H9 (cell line): ENCODE data around the gene KRT80. TPM values are rescaled to one million over a fixed set of nuclear protein-coding genes. Genes with fewer than 3 reads are reported as not detected.

Experiments used
- DNase-seq: peaks from one replicate; pipeline ENCODE4 v3.0.0-alpha.2; 2017
- H2AFZ ChIP-seq: one replicate; pipeline ENCODE4 v1.6.1; 2013; ENCODE audit warnings: mild to moderate bottlenecking, low read length, control low read depth, moderate library complexity
- H2AK5ac ChIP-seq: 2 replicates; pipeline ENCODE4 v1.6.1; 2013; ENCODE audit warnings: low read length, control low read depth, mixed read lengths; ENCODE audit not compliant: insufficient read length
- H2BK120ac ChIP-seq: one replicate; pipeline ENCODE4 v1.6.1; 2013; ENCODE audit warnings: low read depth, mild to moderate bottlenecking, low read length, control low read depth, inconsistent platforms; ENCODE audit not compliant: poor library complexity, severe bottlenecking
- H2BK12ac ChIP-seq: 2 replicates; pipeline ENCODE4 v1.6.1; 2013; ENCODE audit warnings: low read length, control low read depth, mixed read lengths, low read depth; ENCODE audit not compliant: insufficient read length
- H2BK15ac ChIP-seq: 2 replicates; pipeline ENCODE4 v1.6.1; 2013; ENCODE audit warnings: low read depth, low read length, control low read depth
- H2BK20ac ChIP-seq: one replicate; pipeline ENCODE4 v1.6.1; 2013; ENCODE audit warnings: low read depth, mild to moderate bottlenecking, low read length, control low read depth, inconsistent platforms; ENCODE audit not compliant: poor library complexity, severe bottlenecking
- H2BK5ac ChIP-seq: 2 replicates; pipeline ENCODE4 v1.6.1; 2013; ENCODE audit warnings: low read length, control low read depth, mixed read lengths; ENCODE audit not compliant: insufficient read length
- H3K14ac ChIP-seq: 2 replicates; pipeline ENCODE4 v1.6.1; 2013; ENCODE audit warnings: low read length, control low read depth; ENCODE audit not compliant: insufficient read depth
- H3K18ac ChIP-seq: 2 replicates; pipeline ENCODE4 v1.6.1; 2013; ENCODE audit warnings: low read depth, mild to moderate bottlenecking, mixed read lengths, low read length, control low read depth; ENCODE audit not compliant: insufficient read length
- H3K23ac ChIP-seq: 2 replicates; pipeline ENCODE4 v1.6.1; 2013; ENCODE audit warnings: low read length, control low read depth, mixed read lengths, low read depth; ENCODE audit not compliant: insufficient read length
- H3K23me2 ChIP-seq: 2 replicates; pipeline ENCODE4 v1.6.1; 2013; ENCODE audit warnings: low read depth, mild to moderate bottlenecking, mixed read lengths, low read length, control low read depth; ENCODE audit not compliant: insufficient read length, poor library complexity, severe bottlenecking
- H3K27ac ChIP-seq: 2 replicates; pipeline ENCODE4 v1.5.1; 2013; ENCODE audit warnings: low read length, control low read depth, mixed read lengths, low read depth; ENCODE audit not compliant: insufficient read length
- H3K27me3 ChIP-seq: 2 replicates; pipeline ENCODE4 v1.6.1; 2013; ENCODE audit warnings: low read length, control low read depth, inconsistent platforms; ENCODE audit not compliant: insufficient read depth
- H3K4ac ChIP-seq: 2 replicates; pipeline ENCODE4 v1.6.1; 2013; ENCODE audit warnings: low read depth, mild to moderate bottlenecking, control low read depth, inconsistent platforms, low read length, moderate library complexity
- H3K4me1 ChIP-seq: 2 replicates; pipeline ENCODE4 v1.6.1; 2013; ENCODE audit warnings: low read length, control low read depth, inconsistent platforms; ENCODE audit not compliant: insufficient read depth
- H3K4me2 ChIP-seq: 2 replicates; pipeline ENCODE4 v1.6.1; 2013; ENCODE audit warnings: low read length, control low read depth, mixed read lengths; ENCODE audit not compliant: insufficient read length, insufficient read depth
- H3K56ac ChIP-seq: 2 replicates; pipeline ENCODE4 v1.6.1; 2013; ENCODE audit warnings: low read depth, mild to moderate bottlenecking, mixed read lengths, low read length, control low read depth; ENCODE audit not compliant: insufficient read length
- H3K79me1 ChIP-seq: 2 replicates; pipeline ENCODE4 v1.6.1; 2013; ENCODE audit warnings: low read depth, mild to moderate bottlenecking, moderate library complexity, low read length, control low read depth, inconsistent platforms; ENCODE audit not compliant: insufficient read depth, poor library complexity, severe bottlenecking
- H3K79me2 ChIP-seq: 2 replicates; pipeline ENCODE4 v1.6.1; 2013; ENCODE audit warnings: low read length, control low read depth, inconsistent platforms; ENCODE audit not compliant: insufficient read depth
- H3K9ac ChIP-seq: 2 replicates; pipeline ENCODE4 v1.6.1; 2013; ENCODE audit warnings: low read length, control low read depth, mixed read lengths; ENCODE audit not compliant: insufficient read length; ENCODE audit errors: extremely low read depth
- H3K9me3 ChIP-seq: one replicate; pipeline ENCODE4 v1.6.1; 2013; ENCODE audit warnings: low read depth, low read length, inconsistent platforms; ENCODE audit not compliant: control insufficient read depth
- H3T11ph ChIP-seq: one replicate; pipeline ENCODE4 v1.6.1; 2013; ENCODE audit warnings: mild to moderate bottlenecking, low read length, control low read depth, inconsistent platforms
- H4K20me1 ChIP-seq: one replicate; pipeline ENCODE4 v1.6.1; 2013; ENCODE audit not compliant: control insufficient read depth, insufficient read length, insufficient read depth
- H4K5ac ChIP-seq: 2 replicates; pipeline ENCODE4 v1.6.1; 2013; ENCODE audit warnings: low read depth, mild to moderate bottlenecking, mixed read lengths, low read length, control low read depth; ENCODE audit not compliant: insufficient read length
- H4K8ac ChIP-seq: replicated peaks from 2 replicates; pipeline ENCODE4 v1.6.1; 2013; ENCODE audit warnings: low read length, control low read depth, mixed read lengths, low read depth; ENCODE audit not compliant: insufficient read length
- H4K91ac ChIP-seq: 2 replicates; pipeline ENCODE4 v1.6.1; 2013; ENCODE audit warnings: low read depth, mild to moderate bottlenecking, moderate library complexity, mixed read lengths, low read length, control low read depth; ENCODE audit not compliant: insufficient read length
- H3K27ac Mint-ChIP-seq, 3 experiments: 2 replicates in 2 of 3; 3 replicates in 1 of 3; pipeline ENCODE4 v1.8.0; 2020 to 2021; ENCODE audit warnings: mixed read lengths in 3 of 3, mild to moderate bottlenecking in 1 of 3, moderate library complexity in 1 of 3
- H3K27me3 Mint-ChIP-seq: 2 replicates; pipeline ENCODE4 v1.8.0; 2021; ENCODE audit warnings: low read depth, mild to moderate bottlenecking, moderate library complexity, mixed read lengths
- H3K36me3 Mint-ChIP-seq, 3 experiments: 2 replicates in 2 of 3; 3 replicates in 1 of 3; pipeline ENCODE4 v1.8.0; 2020 to 2021; ENCODE audit warnings: low read depth in 3 of 3, mixed read lengths in 3 of 3; ENCODE audit not compliant: insufficient read depth in 1 of 3
- H3K4me1 Mint-ChIP-seq, 2 experiments: 2 replicates each; pipeline ENCODE4 v1.8.0; 2020; ENCODE audit warnings: mixed read lengths in 2 of 2
- H3K4me3 Mint-ChIP-seq, 2 experiments: 2 replicates in 1 of 2; 3 replicates in 1 of 2; pipeline ENCODE4 v1.8.0; 2020 to 2021; ENCODE audit warnings: mild to moderate bottlenecking in 2 of 2, mixed read lengths in 2 of 2, moderate library complexity in 1 of 2
- H3K9me3 Mint-ChIP-seq, 2 experiments: 2 replicates in 1 of 2; 3 replicates in 1 of 2; pipeline ENCODE4 v1.8.0; 2020; ENCODE audit warnings: mild to moderate bottlenecking in 2 of 2, mixed read lengths in 2 of 2, moderate library complexity in 1 of 2
- CTCF ChIP-seq: fragments of 200-600 bp; sonication (generic); conservative IDR thresholded peaks from 3 replicates; pipeline ENCODE4 v1.8.0; 2021; ENCODE audit warnings: antibody characterized with exemption, mild to moderate bottlenecking
- WGBS: extraction: QIAGEN DNeasy Blood & Tissue Kit; methylation state at CpG from one replicate; pipeline ENCODE4 v1.1.7; 2013; ENCODE audit warnings: missing lambda C conversion rate, low lambda C conversion rate, mixed read lengths; ENCODE audit not compliant: insufficient read length; ENCODE audit errors: extremely low coverage; 5-methylcytosine and 5-hydroxymethylcytosine counted together
- total RNA-seq: library from RNA; stranded (reverse); gene quantifications from 2 replicates; pipeline ENCODE4 v1.2.1, GENCODE V29; 2021

Gene KRT80
- total RNA-seq, 1 experiment from 2014 or later, result not detected

GRCh38 chr12:52145228-52146088, 46.4 kb downstream of the KRT80 start:
- H3K4me2 ChIP-seq, result no peak overlapping the region
- peak overlapping the region in 1 of 3 experiments; percentile 81; a peak in 2 of 7 replicates for H3K27ac Mint-ChIP-seq
- no peaks in the 10 kb centered on the region for H3K9me3 ChIP-seq
- H3K4me3 Mint-ChIP-seq, result no peak overlapping the region
- H3T11ph ChIP-seq, result no peak overlapping the region
- H3K23ac ChIP-seq, result no peak overlapping the region
- H3K4ac ChIP-seq, result no peak overlapping the region
- no peak overlapping the region for H2BK15ac ChIP-seq
- H2BK5ac ChIP-seq, result no peak overlapping the region
- no peaks in the 10 kb centered on the region for H3K23me2 ChIP-seq
- no peak overlapping the region for H3K9ac ChIP-seq
- peak; percentile 44 for DNase-seq
- no peak for TF ChIP-seq CTCF
- H2BK20ac ChIP-seq, result no peak overlapping the region
- H3K27me3 ChIP-seq, result no peaks in the 10 kb centered on the region
- H3K27me3 Mint-ChIP-seq, result peaks cover 3% of the 10 kb centered on the region; the same call in 1 of the 2 replicates
- H4K91ac ChIP-seq, result no peak overlapping the region
- no peaks in the 10 kb centered on the region; a peak in 1 of 5 replicates for H3K9me3 Mint-ChIP-seq
- no peaks in the 10 kb centered on the region for H3K36me3 Mint-ChIP-seq
- no peak overlapping the region for H2BK12ac ChIP-seq
- H3K4me1 Mint-ChIP-seq, result peaks cover 29 to 52% of the 10 kb centered on the region in 2 experiments
- no peak overlapping the region for H4K5ac ChIP-seq
- no peak overlapping the region for H2BK120ac ChIP-seq
- WGBS, result no CpG with 5 or more reads among the region's 18 CpGs
- H3K4me1 ChIP-seq, result peaks cover 5% of the 10 kb centered on the region; the same call in 1 of the 2 replicates
- H3K79me1 ChIP-seq, result no peaks in the 10 kb centered on the region
- H3K18ac ChIP-seq, result no peak overlapping the region
- H4K8ac ChIP-seq, result no peak overlapping the region
- peak overlapping the region; percentile 59 for H3K14ac ChIP-seq
- H3K79me2 ChIP-seq, result no peaks in the 10 kb centered on the region
- no peak overlapping the region for H3K56ac ChIP-seq
- no peak overlapping the region for H2AFZ ChIP-seq
- no peak overlapping the region for H2AK5ac ChIP-seq
- H3K27ac ChIP-seq, result no peak overlapping the region
- H4K20me1 ChIP-seq, result no peaks in the 10 kb centered on the region
